H1 (cell line): ENCODE data around the gene SLC25A12. TPM values are rescaled to one million over a fixed set of nuclear protein-coding genes. Genes with fewer than 3 reads are reported as not detected.

ENCODE experiments used
- BCL11A ChIP-seq, 2 experiments: IDR thresholded peaks; one replicate each; pipeline ENCODE4 v1.6.1; 2011; ENCODE audit warnings: low read depth in 2 of 2, low read length in 2 of 2, mild to moderate bottlenecking in 2 of 2
- FOSL1 ChIP-seq: IDR thresholded peaks from 2 replicates; pipeline ENCODE4 v1.6.1; 2011; ENCODE audit warnings: mild to moderate bottlenecking, low read depth, low read length, moderate library complexity; ENCODE audit not compliant: insufficient read depth
- GABPA ChIP-seq: IDR thresholded peaks from 2 replicates; pipeline ENCODE4 v1.6.1; 2011; ENCODE audit warnings: mild to moderate bottlenecking, low read length, moderate library complexity, borderline replicate concordance; ENCODE audit not compliant: insufficient read depth
- RFX5 ChIP-seq: IDR thresholded peaks from 2 replicates; pipeline ENCODE4 v1.6.1; 2011; ENCODE audit warnings: low read depth, low read length, improper control_type of control experiment, borderline replicate concordance
- SP4 ChIP-seq: IDR thresholded peaks from 2 replicates; pipeline ENCODE4 v1.6.1; 2012; ENCODE audit warnings: low read length, inconsistent platforms
- polyA plus RNA-seq, 7 experiments: library from polyadenylated mRNA; depleted of rRNA in 3 of 7; stranded (reverse) in 5 of 7; unstranded in 2 of 7; fragments of >200 nt in 5 of 7; fragments of 200-250 nt in 2 of 7; gene quantifications; 1 replicate in 5 of 7; 2 replicates in 1 of 7; 4 replicates in 1 of 7; pipeline versions ENCODE4 v1.2.1 to v1.2.3, GENCODE V29; 2011 to 2013; ENCODE audit warnings: missing spikeins in 2 of 7, mixed read lengths in 2 of 7
- total RNA-seq: library from RNA; stranded (reverse); fragmentation: NEBNext Ultra II Directional; extraction: Animal tissue kit (Norgen Biotek cat#: 25700); gene quantifications from 2 replicates; pipeline ENCODE4 v1.2.1, GENCODE V29; 2021
- TF ChIP-seq, protein P1 (sequence below): IDR thresholded peaks from 2 replicates; pipeline ENCODE4 v1.6.1; 2012; ENCODE audit warnings: inconsistent platforms
- TF ChIP-seq, protein P2 (sequence below): IDR thresholded peaks from 2 replicates; pipeline ENCODE4 v1.6.1; 2011; ENCODE audit warnings: low read length, improper control_type of control experiment

Gene SLC25A12
- total and polyA plus RNA-seq, 2 of the 8 experiments (the other 6 are each of a cell fraction or from before 2014, with no cell fraction given): 7.7 to 10.2 TPM

DNA sequence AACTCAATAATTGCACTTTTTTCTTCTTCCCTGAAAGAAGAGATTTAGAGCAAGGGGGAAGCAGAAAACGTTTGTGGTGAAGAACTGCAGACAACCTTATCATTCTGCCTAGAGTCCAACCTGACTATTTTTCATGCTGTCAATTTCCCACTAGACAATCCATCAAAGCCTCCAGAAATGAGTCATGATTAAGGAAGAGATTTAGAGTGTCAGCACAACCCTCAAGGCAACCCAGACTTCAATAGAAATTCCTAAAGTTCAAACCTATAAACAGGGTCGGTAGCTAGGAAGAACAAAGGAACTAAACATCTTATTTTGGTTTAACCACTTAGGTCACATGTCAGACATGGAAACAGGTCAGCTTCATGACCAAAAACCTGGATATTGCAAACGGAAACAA, 86.9 kb downstream of the SLC25A12 start (continued):
- TF ChIP-seq BCL11A (IDR thresholded peaks at IDR 0.05; ENCODE audit: low read depth in 2 of 2, low read length in 2 of 2) (no peak), RFX5 (no peak), GABPA (no peak), FOSL1 (no peak), SP4 (no peak)
- TF ChIP-seq, protein P1, sequence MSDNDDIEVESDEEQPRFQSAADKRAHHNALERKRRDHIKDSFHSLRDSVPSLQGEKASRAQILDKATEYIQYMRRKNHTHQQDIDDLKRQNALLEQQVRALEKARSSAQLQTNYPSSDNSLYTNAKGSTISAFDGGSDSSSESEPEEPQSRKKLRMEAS: no peak
- TF ChIP-seq, protein P2, sequence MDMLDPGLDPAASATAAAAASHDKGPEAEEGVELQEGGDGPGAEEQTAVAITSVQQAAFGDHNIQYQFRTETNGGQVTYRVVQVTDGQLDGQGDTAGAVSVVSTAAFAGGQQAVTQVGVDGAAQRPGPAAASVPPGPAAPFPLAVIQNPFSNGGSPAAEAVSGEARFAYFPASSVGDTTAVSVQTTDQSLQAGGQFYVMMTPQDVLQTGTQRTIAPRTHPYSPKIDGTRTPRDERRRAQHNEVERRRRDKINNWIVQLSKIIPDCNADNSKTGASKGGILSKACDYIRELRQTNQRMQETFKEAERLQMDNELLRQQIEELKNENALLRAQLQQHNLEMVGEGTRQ: no peak
